CD14-positive monocyte (primary cell): ENCODE data around the gene DNMT3A. TPM values are rescaled to one million over a fixed set of nuclear protein-coding genes. Genes with fewer than 3 reads are reported as not detected.

Source experiments
- DNase-seq, 3 donors: peaks; one replicate each; pipeline ENCODE4 v3.0.0-alpha.2; 2011 to 2022
- H2AFZ ChIP-seq: 2 replicates; pipeline ENCODE4 v1.6.0; 2012; ENCODE audit warnings: mild to moderate bottlenecking, low read depth, low read length, inconsistent platforms; ENCODE audit not compliant: insufficient read depth, poor library complexity, severe bottlenecking
- H3K27ac ChIP-seq, 2 donors: 1 replicate in 1 of 2; 2 replicates in 1 of 2; pipeline ENCODE4 v1.5.1; 2012 to 2013; ENCODE audit warnings: low read length in 2 of 2, control low read depth in 1 of 2, inconsistent platforms in 1 of 2, low read depth in 1 of 2, mild to moderate bottlenecking in 1 of 2
- H3K27me3 ChIP-seq, 2 donors: one replicate each; pipeline versions ENCODE4 v1.6.0 to v1.6.1; 2011 to 2013; ENCODE audit warnings: low read length in 2 of 2; ENCODE audit not compliant: control insufficient read depth in 2 of 2, insufficient read depth in 2 of 2
- H3K36me3 ChIP-seq, 2 donors: replicated peaks in 1 of 2; 1 replicate in 1 of 2; 2 replicates in 1 of 2; pipeline versions ENCODE4 v1.5.1 to v1.6.1; 2012 to 2013; ENCODE audit warnings: low read length in 2 of 2, control low read depth in 1 of 2, inconsistent platforms in 1 of 2, mild to moderate bottlenecking in 1 of 2; ENCODE audit not compliant: insufficient read depth in 2 of 2, control insufficient read depth in 1 of 2
- H3K4me1 ChIP-seq, 2 donors: 1 replicate in 1 of 2; 2 replicates in 1 of 2; pipeline versions ENCODE4 v1.5.1 to v1.6.1; 2012 to 2013; ENCODE audit warnings: low read length in 2 of 2, control low read depth in 1 of 2, inconsistent platforms in 1 of 2, mild to moderate bottlenecking in 1 of 2, moderate library complexity in 1 of 2; ENCODE audit not compliant: insufficient read depth in 2 of 2, control insufficient read depth in 1 of 2
- H3K4me2 ChIP-seq: replicated peaks from 2 replicates; pipeline ENCODE3; 2012; ENCODE audit warnings: low read length, moderate library complexity, mild to moderate bottlenecking; ENCODE audit not compliant: poor library complexity, severe bottlenecking; ENCODE audit errors: extremely low read depth
- H3K4me3 ChIP-seq, 3 experiments: fragments of 200-600 bp in 1 of 3; sonication (generic) in 1 of 3; replicated peaks in 1 of 3; 1 replicate in 2 of 3; 2 replicates in 1 of 3; pipeline ENCODE4 v1.5.1; 2011 to 2013; ENCODE audit warnings: low read length in 3 of 3, mild to moderate bottlenecking in 3 of 3, control low read depth in 2 of 3, low read depth in 2 of 3, inconsistent platforms in 1 of 3, moderate library complexity in 1 of 3
- H3K79me2 ChIP-seq: 2 replicates; pipeline ENCODE4 v1.6.0; 2012; ENCODE audit warnings: mild to moderate bottlenecking, control low read depth, inconsistent platforms, low read length, moderate library complexity; ENCODE audit not compliant: insufficient read depth
- H3K9ac ChIP-seq: 2 replicates; pipeline ENCODE4 v1.6.0; 2017; ENCODE audit warnings: low read length, mild to moderate bottlenecking; ENCODE audit not compliant: insufficient read depth, poor library complexity, severe bottlenecking
- H3K9me3 ChIP-seq, 2 donors: replicated peaks in 1 of 2; 1 replicate in 1 of 2; 2 replicates in 1 of 2; pipeline versions ENCODE4 v1.5.1 to v1.6.1; 2012 to 2013; ENCODE audit warnings: low read length in 2 of 2, control low read depth in 1 of 2; ENCODE audit not compliant: control insufficient read depth in 1 of 2, insufficient read depth in 1 of 2
- H4K20me1 ChIP-seq: 2 replicates; pipeline ENCODE4 v1.6.0; 2012; ENCODE audit warnings: mild to moderate bottlenecking, low read length, control low read depth, moderate library complexity; ENCODE audit not compliant: insufficient read depth
- H3K27ac Mint-ChIP-seq, 7 donors: one replicate each; pipeline ENCODE4 v1.8.0; 2020; ENCODE audit warnings: mild to moderate bottlenecking in 7 of 7, mixed read lengths in 7 of 7, moderate library complexity in 6 of 7, inconsistent platforms in 2 of 7
- H3K27me3 Mint-ChIP-seq, 3 donors: one replicate each; pipeline ENCODE4 v1.8.0; 2021 to 2022; ENCODE audit warnings: low read depth in 3 of 3, mild to moderate bottlenecking in 3 of 3, mixed read lengths in 3 of 3, moderate library complexity in 3 of 3, inconsistent platforms in 1 of 3
- H3K36me3 Mint-ChIP-seq, 2 donors: one replicate each; pipeline ENCODE4 v1.8.0; 2020; ENCODE audit warnings: mixed read lengths in 2 of 2, inconsistent platforms in 1 of 2, mild to moderate bottlenecking in 1 of 2
- H3K4me1 Mint-ChIP-seq: one replicate; pipeline ENCODE4 v1.8.0; 2020; ENCODE audit warnings: mild to moderate bottlenecking, mixed read lengths
- H3K4me3 Mint-ChIP-seq, 2 donors: one replicate each; pipeline ENCODE4 v1.8.0; 2020; ENCODE audit warnings: mild to moderate bottlenecking in 2 of 2, mixed read lengths in 2 of 2, moderate library complexity in 1 of 2
- H3K9me3 Mint-ChIP-seq, 7 donors: one replicate each; pipeline ENCODE4 v1.8.0; 2020 to 2022; ENCODE audit warnings: mixed read lengths in 7 of 7, mild to moderate bottlenecking in 6 of 7, moderate library complexity in 6 of 7, inconsistent platforms in 2 of 7
- CTCF ChIP-seq: fragments of 200-600 bp; IDR thresholded peaks from one replicate; pipeline ENCODE4 v1.8.0; 2022; ENCODE audit warnings: antibody characterized with exemption, mild to moderate bottlenecking
- WGBS: methylation state at CpG from one replicate; pipeline ENCODE4 v1.1.5; 2013; ENCODE audit warnings: missing lambda C conversion rate; ENCODE audit not compliant: insufficient coverage; 5-methylcytosine and 5-hydroxymethylcytosine counted together
- intact Hi-C, 2 donors: fragments of 100-400 bp; cut with micrococcal nuclease; formaldehyde crosslinking; loops; one replicate each; pipeline versions ENCODE4 v1.15.0 to v1.15.1; 2023
- polyA plus RNA-seq, 3 donors: library from polyadenylated mRNA; depleted of rRNA in 1 of 3; unstranded in 2 of 3; stranded (reverse) in 1 of 3; fragments of 300-500 nt in 2 of 3; fragments of >200 nt in 1 of 3; fragmentation: Illumina TruSeq in 2 of 3; gene quantifications; 1 replicate in 2 of 3; 2 replicates in 1 of 3; pipeline ENCODE4 v1.2.3, GENCODE V29; 2012 to 2021

Gene DNMT3A
- polyA plus RNA-seq, 3 donors: 1.7 to 7.9 (median 2.7) TPM

GRCh38 chr2:25201265-25201664 lies 140.5 kb downstream of the DNMT3A start:
- Histone ChIP-seq H3K4me3 (no peak overlapping the region), H3K4me1 (peaks cover 0 to 3% of the 10 kb centered on the region in 2 donors), H3K9ac (no peak overlapping the region), H3K27me3 (no peaks in the 10 kb centered on the region), H3K9me3 (no peaks in the 10 kb centered on the region), H3K36me3 (no peaks in the 10 kb centered on the region), H3K4me2 (no peak overlapping the region), H2AFZ (no peak overlapping the region), H3K79me2 (no peaks in the 10 kb centered on the region), H3K27ac (no peak overlapping the region), H4K20me1 (no peaks in the 10 kb centered on the region)
- no peak for DNase-seq
- Mint-ChIP-seq H3K4me3 (no peak overlapping the region), H3K4me1 (peaks cover 9% of the 10 kb centered on the region), H3K27me3 (peaks cover 9 to 15% (median 10%) of the 10 kb centered on the region in 3 donors), H3K36me3 (no peaks in the 10 kb centered on the region), H3K9me3 (no peaks in the 10 kb centered on the region), H3K27ac (no peak overlapping the region)
- intact Hi-C loops: no loop called here
- 100% methylated on average over 2 of the region's 6 CpGs for whole genome bisulfite sequencing
- TF ChIP-seq CTCF: peak; percentile 40

- H4K20me1 ChIP-seq: no peaks in the 10 kb centered on the region
- H3K9me3 Mint-ChIP-seq: no peaks in the 10 kb centered on the region
- H3K9ac ChIP-seq: no peak overlapping the region
- no peak overlapping the region for H2AFZ ChIP-seq
- no peaks in the 10 kb centered on the region for H3K79me2 ChIP-seq
- no peak for DNase-seq
- H3K4me2 ChIP-seq: no peak overlapping the region
- no peaks in the 10 kb centered on the region for H3K9me3 ChIP-seq
- H3K4me1 ChIP-seq: peaks cover 0 to 3% of the 10 kb centered on the region in 2 donors
- H3K4me1 Mint-ChIP-seq: peaks cover 7% of the 10 kb centered on the region
- no peak overlapping the region for H3K4me3 ChIP-seq
- no peaks in the 10 kb centered on the region for H3K27me3 ChIP-seq
- H3K27ac Mint-ChIP-seq: no peak overlapping the region
- H3K27ac ChIP-seq: no peak overlapping the region
- H3K27me3 Mint-ChIP-seq: peaks cover 4 to 17% (median 7%) of the 10 kb centered on the region in 3 donors
- intact Hi-C loops: no loop called here
- H3K4me3 Mint-ChIP-seq: no peak overlapping the region
- no peaks in the 10 kb centered on the region for H3K36me3 Mint-ChIP-seq
- no peaks in the 10 kb centered on the region for H3K36me3 ChIP-seq
- WGBS: no CpG with 5 or more reads among the region's 5 CpGs
- TF ChIP-seq CTCF: no peak
Measured at GRCh38 chr2:25198576-25198975, 143.1 kb downstream of the DNMT3A start.
